Mucosa of descending colon (tissue), 3 donors: ENCODE measurements around the gene ABHD8. TPM values are rescaled to one million over a fixed set of nuclear protein-coding genes. Genes with fewer than 3 reads are reported as not detected.

ENCODE experiments used
- ATAC-seq: fragments of 200-7000 bp; cut with Tn5 transposase; one replicate; pipeline ENCODE4 v1.9.1; 2020; ENCODE audit warnings: mild to moderate bottlenecking, moderate library complexity
- DNase-seq, 3 donors: peaks; one replicate each; pipeline ENCODE4 v3.0.0-alpha.2; 2020
- H3K36me3 ChIP-seq: fragments of 200-600 bp; one replicate; pipeline ENCODE4 v1.8.0; 2021; ENCODE audit warnings: low read depth, mild to moderate bottlenecking
- H3K4me1 ChIP-seq: fragments of 200-600 bp; one replicate; pipeline ENCODE4 v1.8.0; 2021; ENCODE audit warnings: low read depth, mild to moderate bottlenecking
- H3K4me3 ChIP-seq: fragments of 200-600 bp; one replicate; pipeline ENCODE4 v1.8.0; 2021; ENCODE audit warnings: mild to moderate bottlenecking
- H3K9me3 ChIP-seq: fragments of 200-600 bp; one replicate; pipeline ENCODE4 v1.8.0; 2021; ENCODE audit warnings: mild to moderate bottlenecking
- intact Hi-C, 2 donors: fragments of 100-400 bp; cut with DNase I in 1 of 2; cut with micrococcal nuclease in 1 of 2; formaldehyde crosslinking; loops; one replicate each; pipeline versions ENCODE4 v1.11.0 to v1.11.1; 2022; cut with DNase I, micrococcal nuclease
- total RNA-seq, 3 donors: library from RNA; stranded (reverse); fragmentation: NEBNext Ultra II Directional in 2 of 3; extraction: Animal tissue kit (Norgen Biotek cat#: 25700) in 2 of 3; gene quantifications; one replicate each; pipeline versions ENCODE4 v1.2.1 to v1.2.4, GENCODE V29; 2021 to 2023
- TF ChIP-seq, protein P1 (sequence below): fragments of 200-600 bp; IDR thresholded peaks from one replicate; pipeline ENCODE4 v1.8.0; 2022; ENCODE audit warnings: antibody characterized with exemption, mild to moderate bottlenecking
- donor health status: DM: no; HTN: no; CAD: no; lungs with moderate emphysema.
- donor health status: DM: no; HTN: no; CAD: no.
- donor health status: DM: no; HTN: yes; CAD: no.

Gene ABHD8
- total RNA-seq, 3 donors from 2014 or later = 3.0 to 18.0 (median 4.5) TPM

DNA sequence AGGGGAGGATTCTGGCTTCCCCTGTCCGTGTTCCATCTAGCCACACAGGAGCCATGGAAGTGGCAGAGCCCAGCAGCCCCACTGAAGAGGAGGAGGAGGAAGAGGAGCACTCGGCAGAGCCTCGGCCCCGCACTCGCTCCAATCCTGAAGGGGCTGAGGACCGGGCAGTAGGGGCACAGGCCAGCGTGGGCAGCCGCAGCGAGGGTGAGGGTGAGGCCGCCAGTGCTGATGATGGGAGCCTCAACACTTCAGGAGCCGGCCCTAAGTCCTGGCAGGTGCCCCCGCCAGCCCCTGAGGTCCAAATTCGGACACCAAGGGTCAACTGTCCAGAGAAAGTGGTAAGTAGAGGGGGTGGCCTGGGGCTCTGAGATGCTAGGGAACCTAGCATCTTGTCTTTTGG is 34.5 kb downstream of the ABHD8 start:
- DNase-seq = no peak
- Histone ChIP-seq H3K9me3 (no peaks in the 10 kb centered on the region), H3K4me1 (peaks cover 7% of the 10 kb centered on the region), H3K4me3 (no peak overlapping the region), H3K36me3 (peaks cover 5% of the 10 kb centered on the region)
- TF ChIP-seq, protein P1, sequence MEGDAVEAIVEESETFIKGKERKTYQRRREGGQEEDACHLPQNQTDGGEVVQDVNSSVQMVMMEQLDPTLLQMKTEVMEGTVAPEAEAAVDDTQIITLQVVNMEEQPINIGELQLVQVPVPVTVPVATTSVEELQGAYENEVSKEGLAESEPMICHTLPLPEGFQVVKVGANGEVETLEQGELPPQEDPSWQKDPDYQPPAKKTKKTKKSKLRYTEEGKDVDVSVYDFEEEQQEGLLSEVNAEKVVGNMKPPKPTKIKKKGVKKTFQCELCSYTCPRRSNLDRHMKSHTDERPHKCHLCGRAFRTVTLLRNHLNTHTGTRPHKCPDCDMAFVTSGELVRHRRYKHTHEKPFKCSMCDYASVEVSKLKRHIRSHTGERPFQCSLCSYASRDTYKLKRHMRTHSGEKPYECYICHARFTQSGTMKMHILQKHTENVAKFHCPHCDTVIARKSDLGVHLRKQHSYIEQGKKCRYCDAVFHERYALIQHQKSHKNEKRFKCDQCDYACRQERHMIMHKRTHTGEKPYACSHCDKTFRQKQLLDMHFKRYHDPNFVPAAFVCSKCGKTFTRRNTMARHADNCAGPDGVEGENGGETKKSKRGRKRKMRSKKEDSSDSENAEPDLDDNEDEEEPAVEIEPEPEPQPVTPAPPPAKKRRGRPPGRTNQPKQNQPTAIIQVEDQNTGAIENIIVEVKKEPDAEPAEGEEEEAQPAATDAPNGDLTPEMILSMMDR = no peak
- ATAC-seq = no peak
- intact Hi-C loops = no loop called here

DNA sequence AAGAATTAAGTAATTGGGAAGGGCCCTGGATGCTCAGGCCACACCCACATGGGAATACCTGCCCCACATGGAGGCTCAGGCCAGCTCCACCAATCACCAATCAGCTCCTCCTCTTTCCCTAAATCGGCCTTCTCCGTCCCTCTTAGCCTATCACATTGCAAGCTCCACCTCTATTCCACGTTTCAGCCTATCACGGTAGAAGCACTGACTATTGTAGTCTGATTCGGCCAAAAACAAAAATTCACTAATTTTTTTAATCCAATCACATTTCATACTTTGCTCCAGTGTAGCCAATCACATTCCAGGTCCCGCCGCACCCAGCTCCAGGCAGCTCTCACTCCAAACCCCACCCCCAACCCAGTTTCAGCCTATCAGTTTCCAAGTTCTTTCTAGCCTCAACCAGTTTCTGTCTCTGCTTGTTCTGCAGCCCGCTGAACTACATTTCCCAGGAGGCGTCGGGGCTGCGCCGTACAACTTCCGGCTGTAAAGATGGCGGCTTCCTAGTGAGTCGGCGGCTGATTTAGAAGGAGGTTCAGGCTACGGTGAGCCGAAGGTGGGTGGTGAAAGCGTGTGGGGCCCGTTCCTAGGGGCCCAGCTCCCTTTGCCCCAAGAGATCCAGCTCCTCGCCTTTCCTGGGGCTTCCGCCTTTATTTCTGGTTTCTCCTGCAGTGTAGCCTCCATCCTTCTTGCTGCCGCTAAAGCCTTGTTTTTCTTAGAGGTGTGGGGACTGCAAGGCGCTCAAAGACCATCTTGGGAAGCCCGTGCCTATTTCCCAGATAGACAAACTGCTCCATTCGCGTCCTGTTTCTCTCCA is 36.0 kb downstream of the ABHD8 start, which contains the start of gene BABAM1:
Gene BABAM1 (plus strand): TSS at position 469 of the 814 bp plus-strand sequence. CDS start 1,364 bp downstream, outside the sequence.
- H3K4me1 ChIP-seq = peaks cover 7% of the 10 kb centered on the region
- DNase-seq = peak; percentile 92 to 98 (median 93)
- H3K9me3 ChIP-seq = no peaks in the 10 kb centered on the region
- TF ChIP-seq, protein P1 = no peak
- intact Hi-C loops = no loop called here
- peak within 1 kb of the TSS; percentile 66 for H3K4me3 ChIP-seq
- peaks cover 5% of the 10 kb centered on the region for H3K36me3 ChIP-seq
- peak; percentile 98 for ATAC-seq

DNA sequence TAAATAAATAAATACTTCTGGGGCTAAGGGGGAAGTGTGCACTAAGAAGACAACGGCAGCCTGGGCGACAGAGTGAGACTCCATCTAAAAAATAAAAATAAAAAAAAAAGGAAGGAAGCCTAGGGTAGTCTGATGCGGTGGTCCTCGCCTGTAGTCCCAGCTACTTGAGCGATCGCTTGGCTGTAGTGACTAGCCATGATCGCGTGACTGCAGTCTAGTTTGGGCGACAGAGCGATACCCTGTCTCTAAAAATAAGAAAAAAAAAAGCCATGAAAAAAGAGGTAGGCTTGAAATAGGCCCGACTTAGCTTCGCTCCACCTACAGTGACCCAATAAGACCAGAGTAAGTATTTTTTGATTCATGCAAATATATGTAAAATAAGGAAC is 36.6 kb downstream of the ABHD8 start:
- TF ChIP-seq, protein P1 = no peak
- H3K9me3 ChIP-seq = no peaks in the 10 kb centered on the region
- intact Hi-C loops = no loop called here
- peaks cover 5% of the 10 kb centered on the region for H3K36me3 ChIP-seq
- DNase-seq (no peak), ATAC-seq (no peak)
- H3K4me1 ChIP-seq = peaks cover 7% of the 10 kb centered on the region
- peak overlapping the region; percentile 66 for H3K4me3 ChIP-seq

DNA sequence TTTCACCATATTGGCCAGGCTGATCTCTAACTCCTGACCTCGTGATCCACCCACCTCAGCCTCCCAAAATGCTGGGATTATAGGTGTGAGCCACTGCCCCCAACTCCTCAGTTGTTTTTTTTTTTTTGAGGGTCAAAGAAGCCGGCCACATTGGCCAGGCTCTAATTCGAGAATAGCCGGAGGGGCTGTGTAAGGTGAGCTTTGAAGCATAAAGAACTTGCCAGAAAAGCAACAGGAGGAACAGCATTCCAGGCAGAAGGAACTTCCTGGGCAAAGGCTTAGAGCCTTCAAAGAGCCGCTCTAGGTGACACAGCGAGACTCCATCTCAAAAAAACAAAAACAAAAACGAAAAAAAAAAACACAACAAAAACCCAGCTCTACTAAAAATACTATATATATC is 37.2 kb downstream of the ABHD8 start:
- TF ChIP-seq, protein P1 = no peak
- Histone ChIP-seq H3K4me3 (no peak overlapping the region), H3K9me3 (no peaks in the 10 kb centered on the region), H3K36me3 (peaks cover 5% of the 10 kb centered on the region), H3K4me1 (peaks cover 7% of the 10 kb centered on the region)
- intact Hi-C loops = no loop called here
- ATAC-seq = no peak
- DNase-seq = no peak

- ATAC-seq = no peak
- Histone ChIP-seq H3K4me3 (no peak within 1 kb of the TSS), H3K4me1 (peaks cover 7% of the 10 kb centered on the region), H3K36me3 (peaks cover 5% of the 10 kb centered on the region), H3K9me3 (no peaks in the 10 kb centered on the region)
- intact Hi-C loops = no loop called here
- peak in 1 of 3 donors; percentile 19 for DNase-seq
- TF ChIP-seq, protein P1 = no peak
Measured at GRCh38 chr19:17264641-17264979, 38.6 kb downstream of the ABHD8 start, which contains the start of gene USHBP1. Gene USHBP1 (minus strand): TSS chr19:17264745. CDS start chr19:17264299, 446 bp downstream.
